ENCODE measurements around the gene CLEC17A.

CLEC17A gene

DNA sequence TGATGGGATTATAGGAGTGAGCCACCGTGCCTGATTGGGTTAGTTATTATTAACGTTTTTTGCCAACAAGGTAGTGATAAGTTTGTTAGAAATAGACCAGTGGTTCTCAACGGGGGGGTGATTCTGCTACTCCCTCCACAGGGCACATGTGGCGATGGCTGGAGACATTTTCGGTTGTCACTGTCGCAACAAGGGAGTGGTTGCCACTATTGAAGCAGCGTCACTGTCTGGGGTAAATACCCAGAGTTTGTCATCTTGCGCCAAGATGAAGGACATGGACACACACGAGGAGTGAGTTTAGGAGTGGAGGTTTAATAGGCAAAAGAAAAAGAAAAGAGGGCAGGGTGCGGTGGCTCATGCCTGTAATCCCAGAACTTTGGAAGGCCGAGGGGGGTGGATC is 72.8 kb downstream of the CLEC17A start:
- DNase-seq = no peak

DNA sequence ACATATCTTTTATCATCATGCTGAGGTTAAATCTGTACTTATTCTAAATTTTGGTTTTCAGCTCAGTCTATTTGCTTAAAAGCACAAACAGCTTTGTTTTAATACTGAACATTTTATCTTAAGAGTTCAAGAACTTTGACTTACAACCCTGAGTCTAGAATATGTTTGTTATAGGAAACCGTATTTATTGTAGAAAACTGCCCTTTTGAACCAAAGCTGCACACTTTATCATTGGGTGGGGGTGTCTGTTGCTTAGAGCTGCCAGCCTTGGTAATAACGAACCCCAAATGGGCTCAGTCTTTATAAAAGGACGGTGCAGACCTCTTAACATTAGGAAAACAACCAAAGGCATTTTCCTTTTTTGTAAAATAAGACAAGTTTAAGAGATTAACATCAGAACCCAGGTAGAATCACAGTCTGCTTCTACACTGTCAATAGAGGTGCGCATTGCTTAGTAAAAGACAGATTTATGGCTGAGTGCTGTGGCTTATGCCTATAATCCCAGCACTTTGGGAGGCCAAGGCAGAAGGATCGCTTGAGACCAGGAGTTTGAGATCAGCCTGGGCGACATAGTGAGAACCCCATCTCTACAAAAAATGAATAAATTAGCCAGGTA is 77.1 kb downstream of the CLEC17A start:
- no peak for DNase-seq

DNA sequence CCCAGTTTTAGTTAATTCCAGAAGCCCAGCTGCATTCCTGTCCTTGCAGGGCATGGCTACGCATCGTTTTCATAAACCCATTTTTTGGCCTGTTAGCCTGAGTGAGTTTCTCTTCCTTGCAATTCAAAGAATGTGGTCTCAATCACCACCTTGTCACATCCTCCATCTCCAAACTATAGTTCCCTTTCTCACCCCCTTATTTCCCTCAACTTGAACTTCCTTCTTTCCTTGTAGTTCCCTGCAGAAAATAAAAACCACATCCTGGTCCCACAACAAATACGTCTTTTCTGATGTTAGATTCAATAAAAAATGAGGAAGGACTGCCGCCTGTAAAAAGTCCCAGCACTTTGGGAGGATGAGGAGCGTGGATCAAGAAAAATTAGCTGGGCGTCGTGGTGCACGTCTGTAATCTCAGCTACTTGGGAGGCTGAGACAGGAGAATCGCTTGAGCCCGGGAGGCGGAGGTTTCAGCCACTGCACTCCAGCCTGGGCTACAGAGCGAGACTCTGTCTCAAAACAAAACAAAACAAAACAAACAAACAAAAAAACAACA is 78.6 kb downstream of the CLEC17A start:
- DNase-seq = no peak
